GM21526 (cell line): ENCODE data around the gene FUT2.
A peak's percentile ranks its signal among the peaks of the same experiment; 100 is the strongest.
"Not testable (repeated sequence)": the region's sequence is repeated elsewhere in the genome, so short reads cannot be mapped to it uniquely, and the experiment has no call there.

Experiments used
- ATAC-seq: cut with Tn5 transposase; IDR thresholded peaks from one replicate; pipeline ENCODE4 v1.9.1; 2021; ENCODE audit warnings: moderate library complexity; ENCODE audit not compliant: unreplicated experiment, low FRiP score

Gene FUT2

GRCh38 chr19:48696353-48697010, 711 bp downstream of the FUT2 start:
- ATAC-seq: no peak

- ATAC-seq: no peak
These were observed 2.3 kb downstream of the FUT2 start for GRCh38 chr19:48698046-48698445.

- ATAC-seq: no peak
These were observed 6.9 kb downstream of the FUT2 start for GRCh38 chr19:48702701-48703100.

GRCh38 chr19:48703316-48703715, 7.5 kb downstream of the FUT2 start:
- ATAC-seq: no peak

GRCh38 chr19:48705431-48705830, 9.7 kb downstream of the FUT2 start:
- ATAC-seq: no peak

GRCh38 chr19:48708471-48708870, 12.7 kb downstream of the FUT2 start:
- ATAC-seq: no peak

DNA sequence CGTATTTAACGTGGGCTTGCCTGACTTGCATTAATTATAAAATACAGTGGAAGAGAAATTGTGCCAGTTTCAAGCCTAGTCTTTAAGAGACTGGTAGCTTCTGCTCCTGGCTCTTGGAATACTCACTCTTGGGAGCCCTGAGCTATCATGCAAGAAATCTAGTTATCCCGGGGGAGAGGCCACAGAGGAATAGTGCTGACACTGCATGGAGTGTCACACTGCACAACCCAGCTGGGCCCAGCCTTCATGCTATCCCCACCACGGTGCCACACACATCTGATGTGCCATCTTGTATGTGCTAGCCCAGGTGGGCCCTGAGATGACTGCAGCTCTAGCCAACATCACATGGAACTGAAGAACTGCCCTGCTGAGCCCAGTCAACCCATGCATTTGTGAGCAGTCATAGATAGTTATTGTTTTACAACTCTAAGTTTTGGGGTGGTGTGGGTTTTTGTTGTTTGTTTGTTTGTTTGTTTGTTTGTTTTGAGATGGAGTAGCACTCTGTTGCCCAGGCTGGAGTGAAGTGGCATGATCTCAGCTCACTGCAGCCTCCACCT, 15.4 kb downstream of the FUT2 start:
- ATAC-seq: no peak

DNA sequence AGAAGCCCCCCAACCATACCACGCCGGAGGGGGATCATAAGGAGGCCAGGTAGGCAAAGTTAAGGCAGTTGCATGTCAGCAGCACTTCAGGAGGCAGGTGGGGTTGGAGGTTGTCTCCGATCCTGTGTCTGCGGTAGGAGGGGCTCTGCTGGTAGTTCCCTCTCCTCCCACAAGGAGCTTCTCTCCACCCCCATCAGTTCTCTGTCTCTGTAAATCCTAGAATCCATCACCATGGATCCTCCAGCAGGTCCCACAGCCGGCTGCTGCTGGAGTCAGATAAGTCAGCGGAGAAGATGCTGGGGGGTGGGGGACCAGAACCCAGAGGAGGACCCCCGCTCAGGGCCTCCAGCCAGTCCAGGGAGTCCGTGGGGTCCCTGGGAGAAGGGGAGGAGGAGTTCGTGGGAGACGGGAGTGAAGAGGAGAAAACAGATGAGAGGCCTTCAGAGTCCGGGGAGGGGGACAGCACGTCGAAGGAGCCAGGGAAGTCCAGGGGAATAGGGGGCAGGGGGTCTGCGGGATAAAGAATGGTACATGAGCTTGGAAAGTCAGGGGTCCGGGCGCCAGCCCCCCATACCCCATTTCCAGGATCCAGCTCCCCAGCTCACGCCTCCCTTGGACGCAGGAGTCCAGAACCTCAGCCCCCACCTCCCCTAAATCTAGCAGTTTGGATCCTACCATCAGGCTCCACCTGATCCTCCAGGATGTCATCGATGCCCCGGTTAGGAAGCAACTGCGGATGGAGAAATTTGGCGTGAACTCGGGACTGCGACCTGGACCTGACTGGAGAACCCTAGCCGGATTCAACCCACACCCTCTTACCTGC, 17.5 kb downstream of the FUT2 start:
- ATAC-seq: no peak

DNA sequence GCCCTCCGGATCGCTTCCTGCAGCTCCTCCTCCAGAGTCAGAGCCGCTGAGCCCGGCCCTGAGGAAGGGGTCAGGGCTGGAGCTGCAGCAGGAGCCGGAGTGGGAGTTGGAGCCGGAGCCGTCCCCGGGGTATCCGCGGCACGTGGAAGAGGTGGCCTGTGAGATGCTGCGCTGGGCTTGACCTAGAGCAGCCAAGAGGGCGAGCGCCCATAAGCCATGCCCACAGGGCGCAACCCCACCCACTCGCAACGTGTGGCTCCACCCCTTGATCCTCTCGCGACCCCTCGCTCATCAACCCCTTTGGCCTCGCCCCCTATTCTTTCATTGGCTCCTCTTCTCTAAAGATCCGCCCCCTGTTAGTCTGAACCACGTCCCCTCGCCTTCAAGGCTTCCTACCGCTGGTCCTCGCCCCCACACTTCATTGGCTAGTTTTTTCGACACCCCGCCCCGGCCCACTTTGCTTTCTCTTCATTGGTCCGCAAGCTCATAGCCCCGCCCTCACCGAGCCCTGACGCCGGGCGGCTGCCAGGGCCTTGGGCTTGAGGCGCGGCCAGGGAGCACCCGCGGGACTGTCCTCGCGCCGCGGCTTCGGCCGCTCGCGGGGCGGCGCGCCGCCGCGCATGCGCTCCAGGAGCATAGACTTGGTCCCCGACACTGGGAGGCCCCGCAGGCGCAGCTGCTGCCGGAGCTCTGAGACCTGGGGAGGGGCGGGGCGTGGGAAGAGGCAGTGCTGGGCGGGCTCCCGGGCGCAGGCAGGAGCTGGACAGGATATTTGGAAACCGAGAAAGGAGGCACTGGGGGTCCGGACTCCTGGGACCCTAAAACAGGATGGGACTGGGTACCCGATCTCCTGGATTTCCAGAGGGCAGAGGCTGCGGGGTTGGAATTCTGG, 18.3 kb downstream of the FUT2 start:
- ATAC-seq: peak; percentile 82

DNA sequence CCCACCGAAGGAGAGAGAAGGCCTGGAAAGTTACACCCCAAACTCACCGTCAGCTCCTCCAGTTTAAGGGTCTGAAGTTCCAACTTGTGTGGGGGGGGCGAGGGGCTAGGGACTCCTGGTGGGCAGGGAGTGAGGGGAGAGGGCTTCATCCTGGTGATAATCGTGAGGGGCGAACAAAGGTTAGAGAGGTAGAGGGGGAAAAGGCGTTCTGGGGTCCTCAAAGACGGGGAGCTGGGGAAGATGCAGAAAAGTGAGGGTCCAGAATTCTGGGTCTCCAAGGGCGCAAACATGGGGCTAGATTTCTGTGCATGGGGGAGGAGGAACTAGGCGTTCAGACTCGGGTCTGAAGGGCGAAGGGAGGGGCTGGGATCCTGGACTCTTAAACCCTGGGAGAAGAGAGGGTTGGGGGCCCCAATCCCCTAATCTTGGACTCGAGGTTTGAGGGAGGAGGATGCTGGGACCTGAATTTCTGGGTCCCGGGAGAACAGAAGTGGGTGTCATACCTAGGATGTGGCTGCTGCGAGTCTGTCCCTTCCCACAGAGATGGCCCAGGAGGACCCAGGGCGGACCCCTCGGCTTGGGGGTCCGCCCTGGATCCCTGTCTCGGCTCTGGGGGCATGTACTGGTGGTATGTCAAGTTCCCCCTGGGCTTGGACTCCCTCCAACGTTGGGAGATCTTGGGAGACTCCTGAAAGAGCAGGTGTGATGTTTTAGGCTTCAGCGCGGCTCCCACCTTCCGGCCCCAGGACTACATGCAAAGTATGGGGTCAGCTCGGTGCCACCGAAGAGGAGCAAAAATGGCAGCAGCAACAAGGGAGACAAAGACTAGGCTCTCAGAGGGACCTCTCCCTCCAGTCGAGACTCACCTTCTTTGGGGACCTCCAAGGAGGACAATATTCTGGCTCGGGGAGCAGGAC, 19.2 kb downstream of the FUT2 start:
- no peak for ATAC-seq

DNA sequence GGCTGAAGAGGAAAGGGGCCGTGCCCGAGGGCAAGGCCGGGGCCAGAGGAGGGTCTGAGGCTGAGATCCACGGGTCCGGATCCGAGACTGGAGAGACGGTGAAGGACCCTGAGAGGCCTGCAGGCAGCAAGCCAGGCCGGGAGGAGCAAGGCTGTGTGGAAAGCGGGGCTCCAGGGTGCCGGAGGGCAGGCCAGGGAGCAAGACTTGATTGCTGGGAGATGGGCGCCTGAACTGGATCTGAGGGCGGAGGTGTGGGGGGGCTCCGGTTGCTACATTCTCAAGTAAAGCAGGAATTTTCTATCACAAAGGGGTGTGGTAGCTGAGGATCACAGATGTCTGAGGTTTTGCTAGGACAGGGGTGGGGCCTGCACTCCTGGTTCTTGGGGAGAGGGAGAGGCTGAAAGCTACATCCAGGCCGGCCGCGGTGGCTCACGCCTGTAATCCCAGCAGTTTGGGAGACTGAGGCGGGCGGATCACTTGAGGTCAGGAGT, 20.0 kb downstream of the FUT2 start:
- no peak for ATAC-seq

DNA sequence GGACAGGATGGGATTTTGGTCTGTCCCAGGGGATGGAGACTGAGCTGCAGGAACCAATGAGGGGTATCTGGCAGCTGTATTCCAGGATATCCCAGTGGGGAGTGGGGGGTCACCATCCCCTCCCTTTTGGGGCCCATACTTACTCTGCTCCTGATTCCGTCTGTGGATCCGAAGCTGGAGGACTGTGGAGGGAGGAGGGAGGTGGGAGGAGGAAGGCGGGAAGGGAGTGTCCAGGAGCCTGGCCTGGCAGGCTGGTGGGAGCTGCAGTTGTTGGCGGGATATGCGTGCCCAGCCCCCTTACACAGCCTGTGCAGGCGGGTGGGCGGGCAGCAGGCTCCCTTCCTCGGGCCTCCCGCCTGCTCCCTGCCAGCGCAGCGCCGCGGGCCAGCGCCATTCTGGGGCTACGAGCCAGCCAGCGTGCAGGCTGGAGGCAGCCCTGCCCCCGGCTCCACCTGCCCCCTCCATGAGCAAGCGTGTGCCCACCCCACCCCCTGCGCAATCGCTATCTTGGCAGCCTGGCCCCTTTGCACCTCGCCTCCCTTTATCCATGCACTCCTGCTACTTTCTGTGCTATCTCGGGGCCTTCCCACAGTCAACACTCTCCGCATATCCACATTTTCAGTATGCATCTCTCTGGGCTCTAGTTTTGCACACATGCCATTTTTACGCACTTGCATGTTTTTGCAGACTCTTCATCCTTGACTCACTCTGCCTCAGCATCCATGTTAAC, 21.0 kb downstream of the FUT2 start:
- no peak for ATAC-seq

DNA sequence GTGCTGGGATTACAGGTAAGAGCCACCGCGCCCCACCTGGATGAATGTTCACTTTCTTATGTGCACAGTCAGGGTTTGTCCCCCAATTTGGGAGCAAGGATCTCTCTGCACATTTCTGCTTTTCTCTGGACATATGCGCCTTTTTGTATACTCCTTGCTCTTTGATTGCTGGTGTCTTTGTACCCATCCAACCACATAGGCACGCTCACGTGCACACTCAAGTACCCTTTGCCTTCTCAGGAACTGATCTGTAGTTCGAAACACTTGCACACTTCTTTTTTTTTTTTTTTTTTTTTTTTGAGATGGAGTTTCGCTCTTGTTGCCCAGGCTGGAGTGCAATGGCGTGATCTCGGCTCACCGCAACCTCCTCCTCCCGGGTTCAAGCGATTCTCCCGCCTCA, 22.3 kb downstream of the FUT2 start:
- ATAC-seq: not testable (repeated sequence)

- ATAC-seq: no peak
These were observed 23.0 kb downstream of the FUT2 start for GRCh38 chr19:48718711-48719231.

DNA sequence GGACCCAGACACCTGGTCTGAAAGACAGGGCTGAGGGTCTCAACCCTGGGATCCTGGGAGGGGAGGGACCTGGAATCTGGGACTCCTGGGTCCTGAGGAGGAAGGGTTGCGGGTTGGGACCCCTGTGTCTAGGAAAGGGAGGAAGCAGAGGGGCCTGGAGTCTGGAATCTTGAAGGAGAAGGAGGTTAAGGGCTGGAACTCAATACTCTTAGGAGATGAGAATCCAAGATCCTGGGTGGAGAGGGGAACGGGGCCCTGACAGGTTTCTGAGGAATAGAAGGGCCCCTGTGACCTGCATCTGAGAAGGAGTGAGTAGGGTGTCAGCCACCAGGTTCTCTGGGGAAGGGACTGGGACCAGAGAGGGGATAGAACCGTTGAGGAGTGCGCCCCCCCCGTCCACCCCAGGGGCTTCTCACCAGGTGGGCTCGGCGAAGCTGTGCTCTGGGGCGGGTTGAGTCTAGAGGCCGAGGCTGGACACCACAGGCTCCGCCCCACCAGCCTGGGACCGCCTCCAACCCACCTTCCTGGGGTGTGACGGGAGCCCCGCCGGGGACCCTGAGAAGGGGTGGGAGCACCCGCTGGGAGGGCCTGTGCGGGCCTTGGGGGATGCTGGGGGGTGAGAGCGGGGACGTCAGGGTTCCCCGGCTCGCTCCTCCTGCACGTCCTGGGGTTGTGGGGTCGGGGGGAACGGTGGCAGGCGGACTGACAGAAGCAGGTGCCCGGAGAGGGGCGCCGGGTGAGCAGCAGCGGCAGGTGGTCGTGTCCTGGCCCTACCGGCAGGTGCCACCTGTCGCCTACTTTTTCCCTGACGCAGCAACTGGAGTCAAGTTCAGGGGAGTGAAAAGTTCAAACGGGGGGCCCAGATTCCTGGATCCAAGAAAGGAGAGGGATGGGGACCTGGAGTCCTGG, 23.7 kb downstream of the FUT2 start, which contains the start of gene MAMSTR:
MAMSTR (minus strand) TSS at position 463 of the 909 bp plus-strand sequence. CDS start 694 bp downstream, outside the sequence.
- ATAC-seq: no peak

GRCh38 chr19:48720251-48720612, 24.5 kb downstream of the FUT2 start:
- ATAC-seq: no peak

GRCh38 chr19:48720613-48721296, 25.0 kb downstream of the FUT2 start:
- peak; percentile 56 for ATAC-seq
